ENCODE results near the gene UNC5CL. TPM values are rescaled to one million over a fixed set of nuclear protein-coding genes. Genes with fewer than 3 reads are reported as not detected.

Gene UNC5CL
- total and polyA plus RNA-seq, 2 of the 4 experiments (the other 2 are of a cell fraction) = not detected

GRCh38 chr6:40983752-40984151 lies 55.3 kb downstream of the UNC5CL start:
- no peak overlapping the region for H3K18ac ChIP-seq (ENCODE audit: low read depth, low read length)
- H2AFZ ChIP-seq (replicated peaks; ENCODE audit: low read length, poor library complexity) = no peak overlapping the region
- dilution Hi-C loops (cut with HindIII; ENCODE audit: low sequenced_read_pairs, unreplicated experiment) (no loop called here), in situ Hi-C loops (cut with MboI; ENCODE audit: low sequenced_read_pairs) (no loop called here), intact Hi-C loops (cut with micrococcal nuclease) (no loop called here)
- no peak overlapping the region for H3K4me3 ChIP-seq (ENCODE audit: insufficient read depth, low read depth, low read length)
- H3K4ac ChIP-seq (ENCODE audit: low read depth, low read length) = no peak overlapping the region
- H3K4me2 ChIP-seq (ENCODE audit: low read depth, low read length) = no peak overlapping the region
- no peak overlapping the region for H4K91ac ChIP-seq (ENCODE audit: insufficient read depth, low read depth, low read length)
- no peaks in the 10 kb centered on the region for H3K36me3 ChIP-seq (ENCODE audit: control insufficient read depth, insufficient read depth, low read length)
- CTCF ChIA-PET = no interaction called here
- DNase-seq (no peak), ATAC-seq (ENCODE audit: low read depth) (no peak)
- no peak overlapping the region for H3K14ac ChIP-seq (replicated peaks; ENCODE audit: low read depth, low read length)
- no peaks in the 10 kb centered on the region for H4K20me1 ChIP-seq (ENCODE audit: insufficient read depth, low read length)
- no peak overlapping the region for H2BK5ac ChIP-seq (ENCODE audit: low read depth, low read length, poor library complexity, severe bottlenecking)
- POLR2A ChIA-PET (ENCODE audit: unreplicated experiment) = no interaction called here
- no peak overlapping the region for H2AK5ac ChIP-seq (ENCODE audit: low read depth, low read length)
- peaks cover 19% of the 10 kb centered on the region for H3K27me3 ChIP-seq (ENCODE audit: control insufficient read depth, insufficient read depth, low read length)
- no peak overlapping the region for H4K8ac ChIP-seq (ENCODE audit: low read depth in 2 of 2, low read length in 2 of 2)
- no peak overlapping the region for H2BK15ac ChIP-seq (ENCODE audit: low read depth, low read length)
- no peaks in the 10 kb centered on the region; the same call in 1 of the 2 replicates for H3K9me3 ChIP-seq (ENCODE audit: control insufficient read depth, insufficient read depth, low read length)
- H3K79me1 ChIP-seq (ENCODE audit: low read depth in 1 of 2, low read length in 2 of 2) = no peaks in the 10 kb centered on the region
- H2AK9ac ChIP-seq (replicated peaks; ENCODE audit: low read depth, low read length, poor library complexity) = no peak overlapping the region
- BruUV-seq (replicated peaks) = no TSS peak
- no peak overlapping the region for H3K9ac ChIP-seq (ENCODE audit: low read depth, low read length)
- no peaks in the 10 kb centered on the region; the same call in 1 of the 2 replicates for H3K4me1 ChIP-seq (ENCODE audit: control insufficient read depth, insufficient read depth, low read length)
- no peak overlapping the region for H4K5ac ChIP-seq (ENCODE audit: low read depth, low read length)
- H3K23ac ChIP-seq (ENCODE audit: low read depth, low read length) = no peak overlapping the region
- H3K27ac ChIP-seq (ENCODE audit: insufficient read depth, low read length) = no peak overlapping the region
- no peak overlapping the region for H2BK120ac ChIP-seq (ENCODE audit: low read depth, low read length)
- H3K9me1 ChIP-seq (ENCODE audit: insufficient read depth, low read length) = no peaks in the 10 kb centered on the region
- H2BK20ac ChIP-seq (ENCODE audit: low read depth, low read length) = no peak overlapping the region
- no peak overlapping the region for H3K56ac ChIP-seq (ENCODE audit: extremely low read depth, insufficient read depth, low read length)
- TF ChIP-seq POLR2A (IDR thresholded peaks at IDR 0.05; ENCODE audit: low read depth, low read length) (no peak), MXI1 (IDR thresholded peaks at IDR 0.05; ENCODE audit: borderline replicate concordance, low read depth, low read length) (no peak), RCOR1 (IDR thresholded peaks at IDR 0.05; ENCODE audit: insufficient replicate concordance, low read length) (no peak), FOS (IDR thresholded peaks at IDR 0.05; ENCODE audit: low read depth, low read length) (no peak), RAD21 (IDR thresholded peaks at IDR 0.05; ENCODE audit: low read length) (no peak), SMC3 (IDR thresholded peaks at IDR 0.05; ENCODE audit: low read depth, low read length) (no peak), RFX5 (IDR thresholded peaks at IDR 0.05; ENCODE audit: low read depth, low read length) (no peak)
- TF ChIP-seq, protein P1, sequence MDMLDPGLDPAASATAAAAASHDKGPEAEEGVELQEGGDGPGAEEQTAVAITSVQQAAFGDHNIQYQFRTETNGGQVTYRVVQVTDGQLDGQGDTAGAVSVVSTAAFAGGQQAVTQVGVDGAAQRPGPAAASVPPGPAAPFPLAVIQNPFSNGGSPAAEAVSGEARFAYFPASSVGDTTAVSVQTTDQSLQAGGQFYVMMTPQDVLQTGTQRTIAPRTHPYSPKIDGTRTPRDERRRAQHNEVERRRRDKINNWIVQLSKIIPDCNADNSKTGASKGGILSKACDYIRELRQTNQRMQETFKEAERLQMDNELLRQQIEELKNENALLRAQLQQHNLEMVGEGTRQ (IDR thresholded peaks at IDR 0.05; ENCODE audit: low read depth, low read length) = no peak

All from IMR-90 (cell line).